HG02840 (cell line): ENCODE results near the gene YJEFN3.

ENCODE experiments used
- ATAC-seq: cut with Tn5 transposase; IDR thresholded peaks from one replicate; pipeline ENCODE4 v1.9.1; 2021; ENCODE audit warnings: mild to moderate bottlenecking, moderate library complexity, moderate number of reproducible peaks; ENCODE audit not compliant: unreplicated experiment, low FRiP score

The YJEFN3 gene, protein sequence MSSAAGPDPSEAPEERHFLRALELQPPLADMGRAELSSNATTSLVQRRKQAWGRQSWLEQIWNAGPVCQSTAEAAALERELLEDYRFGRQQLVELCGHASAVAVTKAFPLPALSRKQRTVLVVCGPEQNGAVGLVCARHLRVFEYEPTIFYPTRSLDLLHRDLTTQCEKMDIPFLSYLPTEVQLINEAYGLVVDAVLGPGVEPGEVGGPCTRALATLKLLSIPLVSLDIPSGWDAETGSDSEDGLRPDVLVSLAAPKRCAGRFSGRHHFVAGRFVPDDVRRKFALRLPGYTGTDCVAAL

GRCh38 chr19:19528721-19529490, at the start of gene YJEFN3:
Gene YJEFN3 (plus strand): TSS chr19:19528911. CDS start chr19:19528933, 22 bp downstream.
- no peak for ATAC-seq

GRCh38 chr19:19480688-19481087, 48.0 kb upstream of the YJEFN3 start:
- no peak for ATAC-seq

- ATAC-seq, result no peak
These were observed 45.7 kb upstream of the YJEFN3 start for GRCh38 chr19:19482809-19483596.

GRCh38 chr19:19485161-19485997, 43.3 kb upstream of the YJEFN3 start:
- ATAC-seq, result no peak

DNA sequence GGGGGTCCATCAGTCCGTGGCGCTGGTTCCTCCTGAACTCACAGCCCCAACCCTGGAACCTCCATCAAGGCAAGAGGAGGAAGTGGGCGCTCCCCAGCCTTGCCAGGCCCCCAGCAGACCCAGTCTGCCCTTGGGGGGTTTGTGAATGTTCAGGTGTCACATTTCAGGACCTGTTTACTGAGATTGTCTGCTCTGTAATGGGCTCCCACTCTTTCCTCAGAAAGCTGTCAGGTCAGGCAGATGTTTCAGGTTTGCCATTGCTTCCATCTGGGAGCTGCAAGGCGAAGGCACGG, 42.8 kb upstream of the YJEFN3 start:
- no peak for ATAC-seq

DNA sequence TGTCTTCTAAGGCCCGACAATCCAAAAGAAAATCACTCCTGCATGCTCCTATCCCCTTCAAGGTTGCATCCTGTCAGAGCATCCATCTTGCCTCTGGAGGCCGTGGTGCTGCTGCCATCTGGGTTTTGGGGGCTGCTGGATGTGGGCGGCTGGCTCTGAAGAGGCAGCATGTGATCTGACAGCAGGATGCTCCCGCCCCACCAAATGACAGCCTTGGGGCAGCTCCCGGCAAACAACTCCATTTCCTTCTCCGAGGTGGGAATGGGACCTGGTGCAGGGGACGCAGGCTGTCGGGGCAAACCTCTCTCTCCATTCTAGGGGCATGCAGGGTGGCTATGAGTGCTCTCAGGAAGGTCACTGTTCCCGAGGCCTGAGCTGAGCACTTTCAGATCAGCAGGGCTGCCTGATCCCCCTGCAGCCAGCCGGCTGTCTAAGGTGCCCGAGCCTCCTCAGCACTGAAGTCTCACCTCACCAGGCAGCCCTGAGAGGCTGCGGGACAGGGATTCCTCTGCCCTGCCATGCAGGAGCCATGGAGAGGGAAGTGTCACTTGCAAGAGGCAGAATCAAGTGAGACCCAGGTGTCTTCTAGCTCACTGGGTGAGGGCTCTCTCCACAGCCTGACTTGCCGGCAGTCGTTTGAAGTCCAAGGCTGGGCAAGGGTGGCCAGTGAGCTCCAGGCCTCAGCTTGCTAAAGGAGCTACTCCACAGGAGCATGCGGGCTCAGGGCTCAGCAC, 42.2 kb upstream of the YJEFN3 start:
- ATAC-seq, result no peak

DNA sequence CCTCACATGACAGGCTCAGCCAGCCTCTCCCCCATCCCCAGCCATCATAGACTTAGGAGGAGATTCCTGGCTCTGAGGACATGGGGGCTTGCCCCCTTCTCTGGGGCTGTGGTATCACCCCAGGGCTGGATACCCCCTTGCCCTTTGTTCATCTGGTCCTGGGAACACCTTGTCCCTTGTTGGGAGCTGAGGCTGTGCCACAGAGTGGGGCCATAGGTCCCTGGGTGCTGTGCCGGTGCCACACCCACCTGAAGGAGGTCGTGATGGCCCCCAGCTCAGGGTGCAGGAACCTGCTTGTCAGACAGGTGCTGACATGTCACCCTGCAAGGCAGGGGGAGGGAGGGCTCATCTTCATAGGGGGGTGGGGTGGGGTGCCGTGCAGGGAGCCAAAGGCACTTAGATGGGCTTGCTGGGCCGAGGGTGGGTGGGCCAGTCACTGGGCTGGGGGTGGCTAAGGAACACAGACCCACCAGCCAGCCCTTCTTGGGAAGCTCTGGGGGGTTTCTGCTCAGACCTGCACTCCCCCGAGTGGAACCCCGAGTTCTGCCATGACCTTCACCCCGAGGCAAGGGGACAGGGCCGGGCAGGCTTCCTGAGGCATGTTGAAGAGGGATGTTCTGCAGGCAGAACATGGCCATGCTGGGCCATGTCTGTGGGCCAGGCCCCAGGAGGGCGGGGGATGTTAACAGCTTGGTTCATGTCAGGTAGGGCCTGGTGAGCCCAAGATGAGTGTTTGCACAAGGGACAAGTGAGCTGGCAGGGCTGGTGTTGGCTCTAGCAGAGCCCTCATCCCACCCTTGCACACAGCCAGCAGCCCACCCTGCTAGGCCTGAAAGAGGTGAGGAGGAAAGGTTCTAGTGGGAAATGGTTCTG, 41.4 kb upstream of the YJEFN3 start:
- ATAC-seq, result no peak

GRCh38 chr19:19487950-19488874, 40.5 kb upstream of the YJEFN3 start:
- no peak for ATAC-seq

- ATAC-seq, result peak; percentile 51
These were observed 39.6 kb upstream of the YJEFN3 start for GRCh38 chr19:19488875-19489690.

GRCh38 chr19:19489804-19490204, 38.9 kb upstream of the YJEFN3 start:
- no peak for ATAC-seq

DNA sequence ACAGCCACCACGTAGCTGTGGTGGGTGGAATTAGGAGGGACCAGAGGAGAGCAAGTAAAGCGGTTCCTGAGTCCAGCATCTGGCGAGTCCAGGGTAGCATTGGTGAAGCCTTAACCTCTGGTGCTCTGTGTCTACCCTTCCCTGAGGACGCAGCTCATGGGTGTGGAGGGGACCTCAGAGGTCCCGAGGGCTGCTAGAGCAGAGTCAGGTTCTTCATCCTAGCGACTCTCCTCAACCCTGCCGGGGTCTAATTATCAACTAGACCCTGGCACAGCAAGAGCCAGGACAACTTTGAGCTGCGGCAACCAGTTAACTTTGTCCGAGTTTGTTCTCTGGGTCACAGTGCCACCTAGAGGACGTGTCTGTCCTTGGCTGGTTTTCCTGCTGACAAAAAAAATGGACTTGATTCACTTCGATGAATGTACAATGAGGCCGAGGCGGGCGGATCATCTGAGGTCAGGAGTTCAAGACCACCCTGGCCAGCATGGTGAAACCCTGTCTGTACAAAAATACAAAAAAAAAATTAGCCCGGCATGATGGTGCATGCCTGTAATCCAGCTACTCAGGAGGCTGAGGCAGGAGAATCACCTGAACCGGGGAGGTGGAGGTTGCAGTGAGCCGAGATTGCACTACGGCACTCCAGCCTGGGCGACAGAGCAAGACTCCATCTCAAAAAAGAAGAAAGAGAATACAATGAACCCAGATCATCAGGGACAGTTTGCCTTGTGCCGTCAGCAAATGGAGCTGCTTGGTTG, 38.3 kb upstream of the YJEFN3 start:
- ATAC-seq, result no peak

- no peak for ATAC-seq
These were observed 37.2 kb upstream of the YJEFN3 start for GRCh38 chr19:19491321-19492025.

DNA sequence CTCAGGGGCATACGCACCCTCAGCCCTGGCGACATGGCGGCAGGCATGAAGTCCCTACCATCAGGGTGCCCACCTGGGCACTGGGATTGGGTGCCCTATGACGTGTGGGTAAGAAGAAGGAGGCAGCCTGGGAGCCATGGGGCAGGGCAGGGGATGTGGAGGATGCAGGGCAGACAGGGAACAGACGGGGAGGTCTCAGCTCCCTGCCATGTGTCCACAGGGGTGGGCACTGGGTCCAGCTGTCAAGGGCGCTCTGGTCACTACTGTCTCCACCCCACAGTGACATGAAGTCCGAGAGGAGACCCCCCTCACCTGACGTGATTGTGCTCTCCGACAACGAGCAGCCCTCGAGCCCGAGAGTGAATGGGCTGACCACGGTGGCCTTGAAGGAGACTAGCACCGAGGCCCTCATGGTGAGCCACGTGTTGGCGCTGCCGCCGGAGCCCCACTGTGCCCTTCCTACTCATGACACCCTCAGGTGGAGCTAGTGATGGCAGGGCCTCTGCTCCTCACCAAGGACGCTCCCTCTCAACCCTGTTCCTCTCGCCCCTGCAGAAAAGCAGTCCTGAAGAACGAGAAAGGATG, 36.6 kb upstream of the YJEFN3 start:
- ATAC-seq, result no peak

DNA sequence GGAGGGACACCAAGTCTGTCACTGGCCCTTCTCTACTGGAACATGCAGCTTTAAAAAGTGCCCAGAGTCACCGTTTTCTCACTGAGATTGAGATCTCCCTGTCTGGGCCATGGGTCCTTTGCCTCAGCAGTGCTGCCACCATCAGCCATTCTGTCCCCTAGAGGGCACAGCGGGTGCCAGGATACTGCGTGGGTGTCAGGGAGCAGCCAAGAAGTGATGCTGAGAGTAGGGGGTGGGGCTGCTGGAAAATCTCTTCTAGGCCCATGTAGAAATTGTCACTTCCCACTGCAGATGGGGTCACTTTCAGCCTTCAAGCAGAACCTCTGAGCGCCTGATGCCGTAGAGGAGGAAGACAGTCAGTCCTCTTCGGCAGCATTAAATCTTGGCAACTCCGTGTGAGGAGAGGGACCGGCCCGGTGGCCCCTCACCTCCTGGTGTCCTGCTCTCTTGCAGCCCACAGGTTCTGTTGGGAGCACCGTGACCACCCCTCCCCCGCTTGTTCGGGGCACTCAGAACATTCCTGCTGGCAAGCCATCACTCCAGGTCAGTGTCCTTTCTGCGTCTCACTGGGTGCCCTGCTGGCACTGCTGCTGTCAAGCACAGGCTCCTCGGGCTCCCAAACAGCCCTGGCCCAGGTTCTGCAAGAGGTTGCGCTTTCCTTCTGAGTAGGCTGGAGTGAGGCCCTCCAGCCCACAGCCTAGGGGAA, 34.7 kb upstream of the YJEFN3 start:
- ATAC-seq, result no peak
